ENCODE data around the gene ID4.

Gene ID4

DNA sequence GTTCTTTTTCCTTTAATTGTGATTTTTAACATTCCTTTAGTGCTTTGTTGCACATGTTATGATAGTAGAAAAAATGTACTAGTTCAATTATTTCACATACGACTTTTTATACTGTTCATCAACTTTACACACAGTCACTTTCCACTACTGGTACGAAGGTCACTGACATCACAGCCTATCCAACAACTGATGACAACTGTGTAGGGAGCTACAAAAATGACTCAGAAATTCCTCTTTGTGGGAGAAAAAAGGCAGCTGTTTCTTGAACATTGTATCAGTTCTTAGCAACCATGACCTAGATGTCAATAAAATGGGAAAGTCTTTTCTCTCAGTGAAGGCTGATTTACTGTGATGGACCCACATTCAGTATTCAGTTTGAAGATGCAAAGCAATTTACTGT is 7.0 kb upstream of the ID4 start:
- intact Hi-C loops (cut with DNase I): no loop called here
- no peak for DNase-seq

DNA sequence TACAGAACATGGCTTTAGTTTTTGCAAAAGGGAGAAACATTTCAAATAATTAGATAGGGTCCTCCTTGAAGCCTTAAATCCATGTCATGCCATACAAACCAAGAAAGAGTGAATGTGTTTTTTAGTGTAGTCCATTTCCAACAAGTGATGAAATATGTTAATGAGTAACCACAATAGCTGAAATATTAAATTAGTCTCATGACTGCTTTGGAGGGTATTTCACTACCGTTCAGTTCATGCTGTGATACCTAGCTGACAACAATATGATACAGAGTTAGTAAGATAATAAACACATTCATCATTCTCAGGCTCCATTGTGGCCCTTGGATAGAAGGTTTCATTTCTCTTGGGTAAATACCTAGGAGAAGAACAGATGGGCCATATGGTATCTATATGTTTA is 5.8 kb upstream of the ID4 start:
- intact Hi-C loops (cut with DNase I): no loop called here
- DNase-seq: no peak

DNA sequence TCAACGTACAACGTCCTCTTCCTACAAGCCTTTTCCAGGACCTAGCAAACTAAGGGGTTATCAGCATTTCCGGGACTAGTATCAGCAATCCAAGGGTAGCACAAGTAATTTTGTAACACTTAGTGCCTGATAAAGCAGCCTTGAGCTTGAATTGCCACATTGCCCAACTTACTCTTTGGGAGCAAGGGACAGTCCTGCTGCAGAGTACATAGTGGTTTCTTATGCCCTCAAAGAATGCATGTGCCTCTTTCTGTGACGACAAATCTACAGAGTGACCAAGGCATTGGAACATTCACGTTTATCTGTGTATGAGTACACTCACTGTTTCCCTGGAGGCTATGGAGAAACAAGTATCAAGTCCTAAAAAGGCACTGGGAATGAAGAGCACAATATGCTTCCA is 3.2 kb upstream of the ID4 start:
- no peak for DNase-seq
- intact Hi-C loops (cut with DNase I): no loop called here

DNA sequence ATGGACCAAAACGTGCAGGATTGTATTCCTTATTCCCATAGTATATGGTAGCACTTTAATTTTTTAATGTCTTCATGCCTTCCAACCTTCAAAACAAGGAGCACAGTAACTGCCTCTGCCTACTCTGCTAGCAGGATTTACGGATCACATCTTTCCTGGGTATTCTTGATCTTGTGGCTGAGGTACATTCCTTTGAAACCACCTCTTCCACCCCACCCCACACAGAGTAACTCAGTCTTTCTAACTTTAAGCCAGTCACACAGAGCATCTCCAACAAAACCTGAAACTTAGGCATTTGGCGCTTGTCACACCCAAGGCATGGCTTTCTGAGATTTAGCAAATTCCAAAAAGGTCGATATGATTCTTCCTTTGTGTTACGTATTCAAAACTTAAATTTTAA is 2.3 kb upstream of the ID4 start:
- DNase-seq: no peak
- intact Hi-C loops (cut with DNase I): no loop called here

DNA sequence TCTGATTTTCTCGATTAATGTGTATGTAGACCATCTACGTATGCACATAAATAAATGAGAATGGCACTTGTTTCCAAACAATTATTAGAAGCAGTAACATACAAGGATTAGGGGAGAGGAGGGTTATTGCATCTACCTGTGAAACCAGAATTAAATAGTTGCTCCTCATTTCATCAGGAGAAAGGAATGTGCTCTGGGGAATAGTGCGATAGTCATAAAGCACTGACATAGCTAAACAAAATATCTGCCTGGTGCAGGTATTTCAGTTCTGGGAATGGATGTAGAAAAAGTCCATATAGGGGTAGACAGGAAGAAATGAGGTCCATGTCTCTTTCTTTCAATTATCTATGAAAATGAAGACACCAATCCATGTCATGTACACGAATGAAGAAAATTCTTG is 1.6 kb upstream of the ID4 start:
- no peak for DNase-seq
- intact Hi-C loops (cut with DNase I): no loop called here

DNA sequence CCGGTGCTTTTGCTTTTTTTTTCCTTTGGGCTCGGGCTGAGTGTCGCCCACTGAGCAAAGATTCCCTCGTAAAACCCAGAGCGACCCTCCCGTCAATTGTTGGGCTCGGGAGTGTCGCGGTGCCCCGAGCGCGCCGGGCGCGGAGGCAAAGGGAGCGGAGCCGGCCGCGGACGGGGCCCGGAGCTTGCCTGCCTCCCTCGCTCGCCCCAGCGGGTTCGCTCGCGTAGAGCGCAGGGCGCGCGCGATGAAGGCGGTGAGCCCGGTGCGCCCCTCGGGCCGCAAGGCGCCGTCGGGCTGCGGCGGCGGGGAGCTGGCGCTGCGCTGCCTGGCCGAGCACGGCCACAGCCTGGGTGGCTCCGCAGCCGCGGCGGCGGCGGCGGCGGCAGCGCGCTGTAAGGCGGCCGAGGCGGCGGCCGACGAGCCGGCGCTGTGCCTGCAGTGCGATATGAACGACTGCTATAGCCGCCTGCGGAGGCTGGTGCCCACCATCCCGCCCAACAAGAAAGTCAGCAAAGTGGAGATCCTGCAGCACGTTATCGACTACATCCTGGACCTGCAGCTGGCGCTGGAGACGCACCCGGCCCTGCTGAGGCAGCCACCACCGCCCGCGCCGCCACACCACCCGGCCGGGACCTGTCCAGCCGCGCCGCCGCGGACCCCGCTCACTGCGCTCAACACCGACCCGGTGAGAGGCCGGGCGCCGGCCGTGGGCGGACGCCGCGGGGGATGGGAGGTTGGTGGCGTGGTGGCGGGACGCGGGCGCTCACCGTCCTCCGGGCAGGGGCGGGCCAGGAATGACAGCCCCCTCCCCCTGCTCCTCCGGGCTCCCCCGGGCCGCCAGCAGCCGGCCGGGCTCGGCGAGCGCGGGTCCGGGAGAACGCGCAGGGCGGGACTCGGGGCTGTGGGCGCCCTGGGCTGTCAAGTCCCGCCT is 606 bp downstream of the ID4 start:
- intact Hi-C loops (cut with DNase I): no loop called here
- peak in 3 of 10 donors; percentile 12 to 82 (median 70) for DNase-seq

DNA sequence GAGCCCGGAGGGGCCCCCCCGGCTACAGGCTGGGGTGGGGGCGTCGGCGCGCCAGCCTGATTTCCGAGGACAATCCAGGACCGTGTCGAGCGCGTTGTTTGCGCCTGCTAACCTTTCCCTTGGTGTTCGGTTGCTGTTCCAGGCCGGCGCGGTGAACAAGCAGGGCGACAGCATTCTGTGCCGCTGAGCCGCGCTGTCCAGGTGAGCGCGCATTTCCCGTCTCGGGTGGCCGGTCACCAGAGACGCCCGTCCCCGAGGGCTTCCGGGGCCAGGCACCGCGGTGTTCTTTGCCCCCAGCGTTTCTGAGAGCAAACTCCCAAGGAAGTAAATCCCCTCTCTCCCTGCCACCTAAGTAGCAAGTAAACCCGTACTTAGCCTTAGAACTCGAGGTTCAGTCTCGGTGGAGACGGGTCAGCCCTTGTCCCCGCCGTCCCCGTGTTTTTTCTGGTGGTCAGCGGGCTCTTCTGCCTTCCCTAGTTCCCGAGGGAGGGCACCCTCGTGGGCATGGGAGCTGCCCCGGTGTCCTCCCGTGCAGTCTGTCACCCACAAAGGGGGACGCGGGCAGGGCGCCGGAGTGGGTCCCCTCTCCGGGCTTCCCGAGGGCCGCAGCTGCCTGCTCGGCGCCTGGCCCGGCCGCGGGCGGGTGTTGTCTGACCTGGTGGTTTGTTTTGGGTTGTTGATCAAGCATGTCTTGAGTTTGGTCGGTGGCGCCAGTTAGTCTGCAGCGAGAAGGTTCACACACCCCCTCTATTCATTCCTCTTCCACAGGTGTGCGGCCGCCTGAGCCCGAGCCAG is 1.5 kb downstream of the ID4 start:
- intact Hi-C loops (cut with DNase I): no loop called here
- peak in 5 of 10 donors; percentile 12 to 85 (median 70) for DNase-seq

DNA sequence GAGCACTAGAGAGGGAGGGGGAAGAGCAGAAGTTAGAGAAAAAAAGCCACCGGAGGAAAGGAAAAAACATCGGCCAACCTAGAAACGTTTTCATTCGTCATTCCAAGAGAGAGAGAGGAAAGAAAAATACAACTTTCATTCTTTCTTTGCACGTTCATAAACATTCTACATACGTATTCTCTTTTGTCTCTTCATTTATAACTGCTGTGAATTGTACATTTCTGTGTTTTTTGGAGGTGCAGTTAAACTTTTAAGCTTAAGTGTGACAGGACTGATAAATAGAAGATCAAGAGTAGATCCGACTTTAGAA is 2.0 kb downstream of the ID4 start:
- intact Hi-C loops (cut with DNase I): no loop called here
- DNase-seq: no peak

DNA sequence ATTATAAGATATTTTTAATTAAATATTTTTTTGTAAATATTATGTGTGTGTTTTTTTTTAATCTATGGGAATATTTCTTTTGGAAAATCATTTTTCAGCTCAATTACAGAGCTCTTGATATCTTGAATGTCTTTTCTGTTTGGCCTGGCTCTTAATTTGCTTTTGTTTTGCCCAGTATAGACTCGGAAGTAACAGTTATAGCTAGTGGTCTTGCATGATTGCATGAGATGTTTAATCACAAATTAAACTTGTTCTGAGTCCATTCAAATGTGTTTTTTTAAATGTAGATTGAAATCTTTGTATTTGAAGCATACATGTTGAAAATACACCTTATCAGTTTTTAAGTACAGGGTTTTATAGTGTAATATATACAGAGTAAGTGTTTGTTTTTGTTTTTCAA is 2.6 kb downstream of the ID4 start:
- DNase-seq: no peak
- intact Hi-C loops (cut with DNase I): no loop called here

DNA sequence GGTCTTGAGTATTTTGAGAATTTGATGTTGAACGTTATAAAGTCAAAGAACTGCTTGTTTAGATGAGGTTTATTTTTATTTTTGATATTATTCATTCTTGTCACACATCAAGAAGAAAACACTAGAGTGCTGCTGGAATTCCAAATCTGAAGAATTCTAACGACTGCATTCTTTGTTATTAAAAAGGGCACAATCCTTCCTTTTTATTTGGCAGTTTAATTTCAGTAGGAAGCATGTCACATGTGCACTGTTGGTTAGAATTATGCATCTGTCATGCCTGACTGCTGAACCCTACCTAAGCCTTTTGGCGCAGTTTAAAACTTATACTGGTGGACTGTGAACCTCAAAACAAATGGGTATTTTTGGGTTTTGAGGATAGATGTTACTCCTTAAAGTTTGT is 4.0 kb downstream of the ID4 start:
- DNase-seq: no peak
- intact Hi-C loops (cut with DNase I): no loop called here

DNA sequence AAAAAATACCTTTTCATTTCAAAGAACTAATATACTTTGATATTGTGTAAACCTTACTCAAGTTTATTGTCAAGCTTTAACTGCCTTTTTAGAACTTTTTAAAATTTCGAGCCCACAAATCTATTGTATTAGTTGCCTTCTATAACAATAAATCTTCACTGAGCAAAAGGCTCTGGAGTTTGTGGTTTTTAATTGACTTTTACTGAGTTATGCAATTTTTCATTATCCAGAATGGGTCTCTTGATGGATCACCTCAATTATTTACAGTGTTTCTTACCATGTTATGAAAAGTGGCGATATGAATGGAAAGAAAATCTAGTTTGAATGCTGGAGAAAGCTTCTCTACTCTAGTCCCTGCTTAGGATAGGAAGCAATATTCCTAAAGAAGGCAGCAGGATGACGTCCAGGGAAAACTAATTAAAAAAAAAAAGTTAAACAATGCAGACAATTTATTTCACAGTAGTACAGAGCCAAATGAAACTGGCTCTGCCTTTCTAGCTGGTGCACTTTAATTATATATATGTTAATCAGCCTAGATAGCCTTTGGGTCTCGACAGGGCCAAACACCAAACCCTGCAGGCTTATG is 5.0 kb downstream of the ID4 start:
- no peak for DNase-seq
- intact Hi-C loops (cut with DNase I): no loop called here

DNA sequence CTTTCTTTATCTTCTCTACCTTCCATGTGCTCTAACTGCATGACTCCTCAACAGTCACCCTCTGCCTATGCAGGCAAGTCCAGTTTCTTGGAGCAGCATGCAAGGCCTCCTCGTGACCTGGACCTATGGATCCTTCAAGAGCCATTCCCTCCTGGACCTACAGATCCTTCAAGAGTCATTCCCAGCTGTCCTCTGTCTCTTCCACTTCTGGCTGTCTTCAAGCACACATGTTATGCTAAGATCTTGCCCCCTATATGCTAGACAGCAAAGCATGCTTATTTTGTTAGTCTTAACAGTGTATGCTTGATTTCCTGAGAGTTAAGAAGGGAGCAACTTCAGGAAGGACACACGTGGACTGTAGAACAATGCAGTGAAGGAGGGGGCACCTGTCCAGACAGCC is 7.5 kb downstream of the ID4 start:
- intact Hi-C loops (cut with DNase I): no loop called here
- DNase-seq: no peak

DNA sequence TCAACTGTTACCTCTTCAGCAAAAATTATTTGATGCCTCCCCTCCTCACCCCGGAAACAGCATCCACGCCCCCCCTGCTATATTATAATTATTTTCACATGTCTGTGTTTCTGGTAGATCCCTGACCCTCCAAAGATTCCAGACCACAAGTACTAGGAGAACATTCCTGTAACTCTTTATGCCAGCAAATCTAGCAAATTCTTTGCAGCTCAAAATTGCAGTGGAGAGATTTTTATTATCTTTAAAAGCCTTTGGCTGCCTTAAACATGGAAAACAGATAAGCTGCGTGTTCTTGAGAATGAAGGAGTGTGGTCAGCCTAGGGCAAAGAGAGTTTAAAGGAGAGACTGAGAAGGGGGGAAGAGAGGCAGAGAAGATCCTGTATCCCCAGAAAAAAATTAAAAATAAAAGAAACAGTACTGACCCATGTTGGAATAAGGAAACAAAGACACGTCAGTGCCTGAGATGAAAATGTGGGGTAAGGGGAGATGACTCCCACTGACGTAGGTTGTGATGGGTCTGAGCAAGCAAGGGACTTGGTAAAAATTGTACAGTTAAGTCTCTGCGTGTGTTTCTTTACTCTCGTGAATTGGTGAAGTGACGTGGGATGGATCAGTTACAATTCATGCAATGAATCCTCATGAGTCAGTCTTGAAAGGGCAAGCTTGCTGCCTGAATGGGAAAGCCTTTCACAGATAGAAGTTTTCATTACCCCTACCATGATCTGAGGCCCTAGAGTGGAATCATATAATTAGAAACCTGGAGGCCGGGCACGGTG is 8.3 kb downstream of the ID4 start:
- intact Hi-C loops (cut with DNase I): no loop called here
- no peak for DNase-seq

DNA sequence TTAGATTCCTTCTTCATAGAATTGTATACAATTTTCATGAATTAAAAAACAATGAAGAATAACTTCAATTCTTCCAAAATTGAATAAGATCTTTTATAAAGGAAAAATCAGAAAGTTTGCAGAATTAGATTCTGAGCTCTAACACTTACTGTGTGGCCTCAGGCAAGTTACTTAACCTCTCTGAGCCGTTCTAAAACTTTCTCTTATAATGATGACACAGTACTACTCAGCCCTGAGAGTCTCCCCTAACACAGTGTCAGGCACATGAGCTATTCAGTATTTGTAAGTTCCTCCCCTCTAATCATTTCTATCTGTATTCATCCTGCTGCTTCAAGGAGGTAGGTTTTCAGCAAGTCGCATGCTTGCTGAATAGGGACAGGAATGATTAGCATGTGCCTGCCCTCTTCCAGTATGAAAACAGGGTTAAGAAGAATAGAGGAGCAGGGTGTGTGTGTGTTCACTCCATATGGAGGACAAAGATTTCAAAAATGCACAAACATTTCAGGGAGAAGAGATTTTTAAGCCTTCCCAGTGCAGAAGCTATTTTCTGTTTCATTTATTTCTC is 11.4 kb downstream of the ID4 start:
- no peak for DNase-seq
- intact Hi-C loops (cut with DNase I): no loop called here

DNA sequence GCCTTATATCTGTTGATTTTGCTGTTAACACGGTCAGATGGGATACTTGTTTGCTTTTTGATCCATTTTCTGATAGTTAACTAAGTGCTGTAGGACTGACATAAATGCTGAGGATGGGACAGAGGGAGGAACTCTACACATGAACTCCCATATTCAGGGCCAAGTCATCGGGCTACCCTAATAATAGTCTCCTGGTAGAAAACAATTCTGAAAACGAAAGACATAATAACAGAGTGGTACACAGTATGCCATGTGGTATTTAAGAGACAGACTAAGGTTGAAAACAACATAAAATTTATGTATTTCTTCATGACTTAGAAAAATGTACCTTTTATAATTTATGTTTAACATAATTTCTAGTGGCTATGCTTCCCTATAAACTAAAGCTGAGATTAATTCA is 12.0 kb downstream of the ID4 start:
- intact Hi-C loops (cut with DNase I): no loop called here
- no peak for DNase-seq

DNA sequence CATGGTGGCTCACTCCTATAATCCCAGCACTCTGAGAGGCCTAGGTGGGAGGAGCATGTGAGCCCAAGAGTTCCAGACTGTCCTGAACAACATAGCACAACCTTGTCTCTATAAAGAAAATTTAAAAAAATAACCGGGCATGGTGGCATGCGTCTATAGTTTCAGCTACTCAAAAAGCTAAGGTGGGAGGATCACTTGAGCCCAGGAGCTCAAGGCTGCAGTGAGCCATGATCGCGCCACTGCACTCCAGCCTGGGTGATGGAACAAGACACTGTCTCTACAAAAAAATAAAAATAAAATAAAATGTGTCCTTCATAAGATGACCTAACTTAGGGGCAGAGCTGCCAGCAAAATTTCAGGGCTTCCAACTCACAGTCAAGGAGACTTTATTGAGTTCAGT is 12.6 kb downstream of the ID4 start:
- intact Hi-C loops (cut with DNase I): loop anchor here (5.0 kb wide), 2 partner anchors 1102 to 1252 kb away; no protein-coding TSS in a partner anchor
- no peak for DNase-seq

DNA sequence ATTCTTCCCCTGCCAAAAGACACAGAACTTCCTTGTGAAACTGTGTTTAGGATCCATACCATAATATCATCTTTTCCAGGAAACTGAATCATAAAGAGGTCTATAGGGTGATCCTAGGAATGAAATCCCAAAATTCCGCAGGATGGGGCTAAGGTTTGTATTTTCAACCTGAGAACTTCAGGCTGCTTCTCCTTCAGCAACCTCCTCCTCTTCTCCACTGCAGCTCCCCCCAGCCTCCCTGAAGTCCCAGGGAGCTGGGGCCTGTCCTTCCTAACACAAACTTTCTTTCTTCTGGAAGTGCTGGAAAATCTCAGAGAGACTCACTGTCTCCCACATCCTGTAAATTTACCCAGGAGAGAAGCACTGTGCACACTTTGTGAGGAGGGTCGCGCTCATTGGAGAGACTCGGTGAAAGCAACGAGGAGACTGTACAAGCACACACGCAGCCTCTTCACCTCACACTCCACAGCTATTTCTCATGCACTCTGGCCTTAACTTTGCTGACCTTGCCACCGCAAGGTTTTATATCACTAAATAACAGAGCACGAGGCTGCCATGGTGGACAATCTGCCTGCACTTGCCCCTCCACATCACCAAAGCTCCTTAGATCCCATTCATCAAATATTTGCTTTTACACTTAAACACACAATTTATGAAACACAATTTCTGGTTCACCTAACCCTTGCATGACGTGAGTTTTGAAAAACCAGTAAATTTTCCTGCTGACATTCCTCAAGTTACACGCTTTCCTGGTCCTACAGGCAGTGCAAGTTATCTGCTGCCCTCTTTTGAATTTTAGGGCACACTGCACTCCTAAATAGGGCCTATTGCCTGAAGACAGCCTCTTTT is 14.3 kb downstream of the ID4 start:
- DNase-seq: peak in 4 of 10 donors; percentile 11 to 51 (median 22)
- intact Hi-C loops (cut with DNase I): loop anchor here (5.0 kb wide), 2 partner anchors 1104 to 1254 kb away; no protein-coding TSS in a partner anchor

DNA sequence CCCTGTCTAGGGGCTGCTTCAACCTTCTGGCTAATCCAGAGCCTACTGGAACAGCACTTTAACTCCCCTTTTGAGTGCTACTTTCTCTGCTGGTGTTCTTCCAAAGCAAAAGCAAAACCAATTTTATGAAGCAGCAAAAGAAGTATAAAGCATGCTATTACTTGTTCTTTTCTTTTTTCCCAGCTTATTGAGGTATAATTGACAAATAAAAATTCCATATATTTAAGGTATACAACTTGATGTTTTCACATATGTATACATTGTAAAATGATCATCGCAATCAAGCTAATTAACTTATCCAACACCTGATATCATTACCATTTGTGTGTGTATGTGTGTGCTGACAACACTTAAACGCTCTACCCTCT is 14.9 kb downstream of the ID4 start:
- intact Hi-C loops (cut with DNase I): loop anchor here (5.0 kb wide), 2 partner anchors 1105 to 1255 kb away; no protein-coding TSS in a partner anchor
- DNase-seq: no peak

DNA sequence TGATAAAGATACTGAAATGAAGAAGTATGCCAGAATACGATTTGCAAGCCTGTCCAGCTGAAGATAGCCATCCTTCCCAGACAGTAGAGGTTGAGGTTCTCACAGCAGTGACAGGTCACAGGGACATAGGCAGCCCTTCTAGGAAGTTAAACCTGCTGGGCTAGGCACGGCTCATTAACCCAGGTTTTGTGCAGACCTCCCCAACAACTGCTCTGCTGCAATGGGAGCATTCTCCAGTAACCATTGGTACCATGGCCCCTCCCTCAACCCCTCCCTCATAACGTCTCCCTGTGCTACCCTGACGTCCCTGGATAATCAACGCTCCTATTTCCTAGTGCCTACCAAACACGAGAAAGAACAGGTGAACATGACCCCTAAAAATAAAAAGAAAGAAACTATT is 15.8 kb downstream of the ID4 start:
- peak in 1 of 10 donors; percentile 33 for DNase-seq
- intact Hi-C loops (cut with DNase I): loop anchor here (5.0 kb wide), 2 partner anchors 1106 to 1256 kb away; no protein-coding TSS in a partner anchor

Data from posterior cingulate gyrus (tissue), 11 donors.